ENCODE results near the gene TECRL. TPM values are rescaled to one million over a fixed set of nuclear protein-coding genes. Genes with fewer than 3 reads are reported as not detected.

The TECRL gene
- total RNA-seq, 1 donor from 2014 or later, result 7.1 TPM

GRCh38 chr4:64327237-64327636 lies 82.0 kb downstream of the TECRL start:
- no peak for DNase-seq

GRCh38 chr4:64326507-64326906 lies 82.7 kb downstream of the TECRL start:
- no peak for DNase-seq

GRCh38 chr4:64306255-64306565 lies 103.0 kb downstream of the TECRL start:
- DNase-seq, result no peak

- DNase-seq, result no peak
Measured at GRCh38 chr4:64305565-64306254, 103.5 kb downstream of the TECRL start.

GRCh38 chr4:64272432-64272831 lies 136.8 kb downstream of the TECRL start:
- DNase-seq, result no peak

- no peak for DNase-seq
Measured at GRCh38 chr4:64271601-64272081, 137.6 kb downstream of the TECRL start.

GRCh38 chr4:64266669-64267068 lies 142.6 kb downstream of the TECRL start:
- DNase-seq, result no peak

- DNase-seq, result no peak
Measured at GRCh38 chr4:64266263-64266662, 143.0 kb downstream of the TECRL start.

- DNase-seq, result no peak
Measured at GRCh38 chr4:64251781-64252180, 157.5 kb downstream of the TECRL start.

- no peak for DNase-seq
Measured at GRCh38 chr4:64250488-64250887, 158.8 kb downstream of the TECRL start.

GRCh38 chr4:64250061-64250460 lies 159.2 kb downstream of the TECRL start:
- no peak for DNase-seq

- no peak for DNase-seq
Measured at GRCh38 chr4:64248186-64248585, 161.1 kb downstream of the TECRL start.

GRCh38 chr4:64230709-64231310 lies 178.4 kb downstream of the TECRL start:
- no peak for DNase-seq

Small RNAs within 50 kb of the gene (small RNA-seq; reads per million reads assigned to genes)
- gene RNU6-191P (ENCODE audit: low replicate concordance), result not detected

All from skin of body (tissue), 3 donors.